Heart right ventricle (tissue), 16 donors: ENCODE measurements around the gene LRP1B. TPM values are rescaled to one million over a fixed set of nuclear protein-coding genes. Genes with fewer than 3 reads are reported as not detected.

Experiments used
- ATAC-seq, 8 donors: fragments of 200-7000 bp; cut with Tn5 transposase; one replicate each; pipeline ENCODE4 v1.9.1; 2020; ENCODE audit warnings: mild to moderate bottlenecking in 8 of 8, moderate library complexity in 8 of 8, moderate number of reproducible peaks in 1 of 8
- DNase-seq, 2 donors: peaks; one replicate each; pipeline ENCODE4 v3.0.0-alpha.2; 2020
- H3K27ac ChIP-seq, 10 donors: fragments of 200-600 bp; sonication (generic) in 2 of 10; one replicate each; pipeline versions ENCODE4 v1.5.0 to v1.8.0; 2020 to 2022; ENCODE audit warnings: mild to moderate bottlenecking in 3 of 10
- H3K27me3 ChIP-seq, 7 donors: fragments of 200-600 bp; one replicate each; pipeline ENCODE4 v1.8.0; 2021 to 2022; ENCODE audit warnings: mild to moderate bottlenecking in 2 of 7
- H3K36me3 ChIP-seq, 9 donors: fragments of 200-600 bp; sonication (generic) in 1 of 9; one replicate each; pipeline versions ENCODE4 v1.5.0 to v1.8.0; 2020 to 2022; ENCODE audit warnings: mild to moderate bottlenecking in 2 of 9
- H3K4me1 ChIP-seq, 9 donors: fragments of 200-600 bp; sonication (generic) in 1 of 9; one replicate each; pipeline versions ENCODE4 v1.5.0 to v1.8.0; 2020 to 2022; ENCODE audit warnings: mild to moderate bottlenecking in 4 of 9
- H3K4me3 ChIP-seq, 10 donors: fragments of 200-600 bp; sonication (generic) in 2 of 10; one replicate each; pipeline versions ENCODE4 v1.5.0 to v1.8.0; 2020 to 2022; ENCODE audit warnings: mild to moderate bottlenecking in 7 of 10, moderate library complexity in 2 of 10
- H3K9me3 ChIP-seq, 11 donors: fragments of 200-600 bp in 10 of 11; sonication (generic) in 2 of 11; one replicate each; pipeline versions ENCODE4 v1.5.0 to v1.8.0; 2013 to 2022; ENCODE audit warnings: mild to moderate bottlenecking in 2 of 11, control low read depth in 1 of 11, moderate library complexity in 1 of 11
- CTCF ChIP-seq, 9 donors: fragments of 200-600 bp; sonication (generic) in 2 of 9; IDR thresholded peaks; one replicate each; pipeline versions ENCODE4 v1.5.0 to v1.8.0; 2021 to 2022; ENCODE audit warnings: antibody characterized with exemption in 9 of 9, mild to moderate bottlenecking in 5 of 9, moderate library complexity in 1 of 9
- WGBS, 2 donors: extraction: QIAGEN DNeasy Blood & Tissue Kit; methylation state at CpG; one replicate each; pipeline ENCODE4 v1.1.7; 2013; ENCODE audit warnings: inconsistent platforms in 1 of 2; 5-methylcytosine and 5-hydroxymethylcytosine counted together
- intact Hi-C, 10 donors: fragments of 100-400 bp; cut with DNase I; formaldehyde crosslinking; loops; one replicate each; pipeline versions ENCODE4 v1.11.1 to v1.14.2; 2022
- polyA plus RNA-seq, 2 donors: library from polyadenylated mRNA; stranded (reverse); fragments of 200-250 nt; gene quantifications; one replicate each; pipeline ENCODE4 v1.2.3, GENCODE V29; 2013
- total RNA-seq, 10 donors: library from RNA; stranded (reverse); fragmentation: NEBNext Ultra II Directional in 3 of 10; extraction: Animal tissue kit (Norgen Biotek cat#: 25700) in 3 of 10; gene quantifications; one replicate each; pipeline versions ENCODE4 v1.2.1 to v1.2.4, GENCODE V29; 2021 to 2023
- donor health status: Arrhythmogenic right ventricular cardiomyopathy.
- donor health status: ischemic (EF 13 %, LVEDD 7.1; RV severe dilation, severe dysfunction).
- donor health status: healthy with polysubstance abuse.
- donor health status: DM: no; HTN: yes; CAD: no.
- donor health status: DM: no; HTN: no; CAD: no.
- donor health status: ischemic (EF 25% LVEDD 6.9; RV normal size, moderate dysfunction).
- donor health status: ischemic (EF 25% LVEDD 5.7; RV mildly dilated, moderate dysfunction).
- donor health status: healthy.
- donor health status: DM: yes; HTN: yes; CAD: no.
- donor health status: Ischemic cardiomyopathy.
- donor health status: ischemic (EF 35%, LVEDD 5.7; RV mildly dilated, moderate dysfunction).
- donor health status: nonischemic (EF 11% LVEDD 7.7; RV severe dilation, severe dysfunction).
- donor health status: DM: yes; HTN: yes; CAD: no.
- donor health status: PGD.
- donor health status: ischemic (EF 29% LVEDD 5.4; RV normal size, mild dysfunction).
- donor health status: nonischemic (EF 23%, LVEDD 6.1; RV moderate dilation, normal function).

The LRP1B gene
- total and polyA plus RNA-seq, 12 donors = 0.02 to 0.27 (median 0.14) TPM; not detected in 1

GRCh38 chr2:140205093-140205492, 1925.7 kb downstream of the LRP1B start:
- Histone ChIP-seq H3K36me3 (no peaks in the 10 kb centered on the region), H3K4me3 (no peak overlapping the region), H3K27me3 (no peaks in the 10 kb centered on the region), H3K9me3 (no peaks in the 10 kb centered on the region), H3K27ac (no peak overlapping the region), H3K4me1 (no peaks in the 10 kb centered on the region)
- DNase-seq (no peak), ATAC-seq (peak in 1 of 8 donors; percentile 29)
- TF ChIP-seq CTCF (IDR thresholded peaks at IDR 0.05) = no peak
- intact Hi-C loops = no loop called here
- 32 to 43% methylated on average over 2 of the region's 2 CpGs for WGBS, 2 donors

GRCh38 chr2:140203347-140203746, 1927.5 kb downstream of the LRP1B start:
- no peak overlapping the region for H3K27ac ChIP-seq
- no peak for TF ChIP-seq CTCF (IDR thresholded peaks at IDR 0.05)
- WGBS, 2 donors = 86 to 89% methylated on average over 6 of the region's 6 CpGs
- intact Hi-C loops = no loop called here
- peaks cover 0 to 8% (median 0%) of the 10 kb centered on the region in 11 donors for H3K9me3 ChIP-seq
- no peak for DNase-seq
- H3K4me3 ChIP-seq = no peak overlapping the region
- H3K4me1 ChIP-seq = no peaks in the 10 kb centered on the region
- H3K27me3 ChIP-seq = no peaks in the 10 kb centered on the region
- ATAC-seq = no peak
- no peaks in the 10 kb centered on the region for H3K36me3 ChIP-seq

- Histone ChIP-seq H3K4me1 (no peaks in the 10 kb centered on the region), H3K27ac (no peak overlapping the region), H3K27me3 (no peaks in the 10 kb centered on the region), H3K4me3 (no peak overlapping the region), H3K36me3 (no peaks in the 10 kb centered on the region), H3K9me3 (peaks cover 0 to 10% (median 0%) of the 10 kb centered on the region in 11 donors)
- ATAC-seq (peak in 2 of 8 donors; percentile 64 to 72), DNase-seq (no peak)
- TF ChIP-seq CTCF (IDR thresholded peaks at IDR 0.05) = no peak
- 75 to 83% methylated on average over 2 of the region's 2 CpGs for WGBS, 2 donors
- intact Hi-C loops = no loop called here
Observed at GRCh38 chr2:140201572-140201971, 1929.2 kb downstream of the LRP1B start.

GRCh38 chr2:140200764-140201163, 1930.1 kb downstream of the LRP1B start:
- Histone ChIP-seq H3K27me3 (no peaks in the 10 kb centered on the region), H3K27ac (no peak overlapping the region), H3K36me3 (no peaks in the 10 kb centered on the region), H3K4me1 (no peaks in the 10 kb centered on the region), H3K9me3 (peaks cover 0 to 10% (median 0%) of the 10 kb centered on the region in 11 donors), H3K4me3 (no peak overlapping the region)
- WGBS, 2 donors = 62 to 70% methylated on average over 2 of the region's 2 CpGs
- DNase-seq (no peak), ATAC-seq (no peak)
- intact Hi-C loops = no loop called here
- no peak for TF ChIP-seq CTCF (IDR thresholded peaks at IDR 0.05)
